ENCODE results near the gene INPP5B.
"Not testable (repeated sequence)": the region's sequence is repeated elsewhere in the genome, so short reads cannot be mapped to it uniquely, and the experiment has no call there.

Gene INPP5B

DNA sequence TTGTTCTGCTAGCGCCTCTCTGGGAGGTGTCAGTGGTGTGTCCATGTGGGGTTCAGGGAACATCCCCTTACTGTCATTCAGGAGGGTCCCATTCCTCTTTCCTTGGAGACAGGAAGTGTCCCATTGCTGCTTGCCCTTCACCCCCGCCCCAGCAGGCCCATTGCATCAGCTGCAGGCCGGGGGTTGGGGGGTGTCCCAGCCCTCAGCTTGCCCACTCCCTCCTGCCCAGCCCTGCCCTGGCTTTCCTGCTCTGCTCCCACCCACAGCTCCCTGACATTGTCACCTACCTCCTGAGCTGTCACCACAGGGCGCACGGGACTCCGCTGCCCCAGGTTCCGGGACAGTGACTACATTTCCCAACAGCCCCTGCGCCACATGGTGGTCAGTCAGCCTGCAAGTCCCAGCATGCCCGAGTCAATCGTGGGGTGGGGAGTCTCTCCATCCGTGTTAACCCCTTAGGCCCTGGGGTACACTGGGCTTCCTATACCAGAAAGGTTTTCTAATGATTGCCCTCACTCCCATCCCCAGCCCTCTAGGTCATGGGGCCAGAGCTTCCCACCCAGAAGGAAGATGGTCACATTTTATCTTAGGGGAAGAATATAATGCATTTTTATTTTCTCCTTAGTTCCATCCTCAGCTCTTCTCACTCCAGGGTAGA, at the start of gene INPP5B:
INPP5B (minus strand) TSS at position 351 of the 658 bp plus-strand sequence. CDS start 745 bp downstream, outside the sequence.
- DNase-seq (ENCODE audit: low read depth) = peak; percentile 75

DNA sequence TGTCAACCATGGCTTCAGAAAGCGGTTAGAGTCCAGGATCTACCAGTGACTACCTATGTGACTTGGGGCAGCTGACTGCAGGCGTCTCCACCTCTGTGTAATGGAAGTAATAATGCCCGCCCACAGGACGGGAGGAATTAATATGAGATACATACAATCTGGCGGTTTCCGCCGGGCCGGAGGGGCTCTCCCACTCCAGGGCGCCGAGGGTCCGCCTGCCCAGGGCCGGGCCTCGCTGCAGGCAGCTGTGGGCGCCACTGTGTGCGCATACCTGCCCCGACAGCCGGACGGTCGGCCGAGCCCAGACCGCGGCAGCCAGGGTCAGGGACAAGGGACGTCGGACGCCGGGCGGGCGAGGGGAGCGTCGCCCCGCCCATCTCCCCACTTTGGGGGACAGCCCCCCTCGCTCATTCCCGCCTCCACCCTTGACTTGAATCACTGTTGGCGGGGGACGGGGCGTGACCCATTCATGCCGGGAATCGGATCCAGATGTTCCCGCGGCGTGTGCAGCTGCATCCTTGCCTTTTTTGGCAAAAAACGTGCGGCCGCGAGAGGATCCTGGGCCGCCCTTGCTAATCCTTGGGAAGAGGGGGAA, 49.0 kb upstream of the INPP5B start:
- no peak for DNase-seq (ENCODE audit: low read depth)

DNA sequence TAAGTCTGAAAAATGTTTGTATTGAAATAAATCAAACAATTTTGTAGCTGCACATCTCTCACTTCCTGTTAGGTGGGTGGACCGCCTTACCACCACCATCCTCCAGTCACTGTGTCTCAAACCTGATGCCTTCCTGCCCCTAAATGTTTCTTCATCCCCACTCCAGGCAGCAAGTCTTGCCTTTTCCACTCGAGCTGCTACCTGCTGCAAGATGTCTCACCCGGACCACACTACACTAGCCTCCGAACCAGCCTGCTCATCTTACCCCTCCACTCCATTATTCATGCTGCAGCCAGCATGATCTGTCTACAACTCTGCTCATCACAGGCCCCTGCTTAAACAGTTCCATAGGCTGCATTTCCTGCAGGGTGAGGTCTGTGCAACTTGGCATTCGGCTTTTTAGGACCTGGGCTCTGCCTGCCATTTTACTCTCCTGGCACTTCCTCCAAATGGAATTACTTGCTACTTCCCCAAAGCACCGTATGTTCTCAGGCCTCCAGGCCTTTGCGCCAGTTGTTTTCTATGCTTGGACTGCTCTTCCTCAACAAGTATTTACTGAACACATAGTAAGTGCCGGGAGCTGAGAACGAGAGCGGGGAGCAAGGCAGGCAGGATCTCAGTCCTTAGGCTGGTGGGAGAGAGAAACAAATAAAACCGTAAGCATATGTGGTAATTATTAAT, 48.2 kb upstream of the INPP5B start:
- no peak for DNase-seq (ENCODE audit: low read depth)

DNA sequence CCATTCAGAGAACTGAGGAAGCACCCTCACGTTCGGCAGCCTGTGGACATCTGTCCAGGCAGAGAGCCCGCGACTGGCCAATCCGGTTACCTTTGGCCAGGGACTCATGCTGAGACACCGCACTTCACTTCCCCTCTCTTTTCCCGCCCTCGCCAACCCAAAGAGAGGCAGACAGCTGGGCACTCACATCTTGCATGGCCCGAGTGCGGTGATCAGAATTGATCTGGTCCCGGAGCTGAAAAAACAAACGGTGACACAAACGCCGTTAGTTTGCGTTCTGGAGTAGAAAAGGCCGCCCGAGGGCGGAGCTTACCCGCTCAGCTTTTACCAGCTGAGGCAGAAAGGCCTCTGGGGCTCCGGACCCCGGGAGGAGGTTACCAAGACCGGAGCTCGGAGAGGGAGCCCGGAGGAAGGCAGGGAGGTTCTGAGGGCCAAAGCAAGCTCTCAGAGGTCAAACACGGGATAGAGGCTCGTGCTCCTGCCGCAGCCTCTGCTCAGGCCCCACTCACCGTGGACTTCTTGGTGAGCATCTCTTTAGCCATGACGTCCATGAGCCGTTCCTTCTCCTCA, 42.6 kb upstream of the INPP5B start:
- DNase-seq (ENCODE audit: low read depth) = no peak

DNA sequence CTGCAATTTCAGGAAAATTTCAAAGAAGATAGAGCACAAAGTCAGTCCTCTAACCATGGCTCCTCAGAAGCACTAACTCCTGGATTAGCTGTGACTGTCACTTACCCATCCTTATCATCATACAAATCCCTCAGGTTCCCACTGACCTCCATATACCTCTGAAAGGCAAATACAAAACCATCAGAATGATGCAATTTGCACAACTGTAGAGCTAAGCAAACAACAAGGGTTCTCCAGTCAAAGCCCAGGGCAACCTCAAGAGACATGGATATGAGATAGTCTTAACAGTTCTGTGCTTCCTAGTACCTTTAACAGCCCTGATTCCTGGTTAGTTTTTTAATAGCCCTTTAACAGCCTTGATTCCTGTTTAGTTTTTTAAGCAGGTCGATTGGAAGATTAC, 40.8 kb upstream of the INPP5B start:
- no peak for DNase-seq (ENCODE audit: low read depth)

DNA sequence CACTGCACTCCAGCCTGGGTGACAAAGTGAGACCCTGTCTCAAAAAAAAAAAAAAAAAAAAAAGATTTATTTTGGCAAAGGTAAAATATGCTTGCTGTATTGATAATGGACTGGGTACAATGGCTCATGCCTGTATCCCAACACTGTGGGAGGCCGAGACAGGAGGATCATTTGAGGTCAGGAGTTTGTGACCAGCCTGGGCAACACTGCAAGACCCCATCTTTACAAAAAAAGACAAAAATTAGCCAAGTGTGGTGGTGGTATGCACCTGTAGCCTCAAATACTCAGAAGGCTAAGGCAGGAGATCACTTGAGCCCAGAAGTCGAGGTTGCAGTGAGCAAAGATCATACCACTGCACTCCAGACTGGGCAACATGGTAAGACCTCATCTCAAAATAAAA, 36.7 kb upstream of the INPP5B start:
- no peak for DNase-seq (ENCODE audit: low read depth)

DNA sequence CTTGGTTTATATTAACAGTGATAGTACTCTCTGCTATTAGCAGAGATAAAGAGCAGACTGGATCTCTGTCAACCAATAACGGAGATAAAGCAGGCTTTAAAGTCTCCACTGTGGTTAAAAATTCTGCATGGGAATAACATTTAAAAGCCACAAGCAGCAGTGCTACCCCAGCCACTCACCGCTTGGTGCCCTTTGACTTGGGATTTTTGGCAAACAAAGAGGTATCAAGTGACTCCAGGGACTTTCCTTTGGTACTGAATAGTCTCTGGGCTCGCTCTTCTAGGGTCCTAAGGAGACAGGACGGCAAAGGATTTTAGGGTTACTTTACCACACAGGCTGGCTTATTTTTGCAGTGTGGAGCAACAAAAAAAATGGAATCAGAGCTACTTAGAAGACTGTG, 31.7 kb upstream of the INPP5B start:
- DNase-seq (ENCODE audit: low read depth) = no peak

DNA sequence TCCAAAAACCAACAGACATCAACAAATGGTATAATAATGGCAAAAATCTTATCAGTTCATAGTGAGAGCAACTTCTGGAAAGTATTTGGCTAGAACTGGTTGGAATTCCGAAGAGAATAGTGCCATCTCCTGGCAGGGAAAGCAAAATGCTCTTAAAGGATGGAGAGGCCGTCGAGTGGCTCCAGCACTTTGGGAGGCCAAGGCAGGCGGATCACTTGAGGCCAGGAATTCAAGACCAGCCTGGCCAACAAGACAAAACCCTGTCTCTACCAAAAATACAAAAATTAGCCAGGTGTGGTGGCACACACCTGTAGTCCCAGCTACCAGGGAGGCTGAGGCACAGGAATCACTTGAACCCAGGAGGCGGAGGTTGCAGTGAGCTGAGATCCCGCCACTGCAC, 28.2 kb upstream of the INPP5B start:
- DNase-seq (ENCODE audit: low read depth) = not testable (repeated sequence)

DNA sequence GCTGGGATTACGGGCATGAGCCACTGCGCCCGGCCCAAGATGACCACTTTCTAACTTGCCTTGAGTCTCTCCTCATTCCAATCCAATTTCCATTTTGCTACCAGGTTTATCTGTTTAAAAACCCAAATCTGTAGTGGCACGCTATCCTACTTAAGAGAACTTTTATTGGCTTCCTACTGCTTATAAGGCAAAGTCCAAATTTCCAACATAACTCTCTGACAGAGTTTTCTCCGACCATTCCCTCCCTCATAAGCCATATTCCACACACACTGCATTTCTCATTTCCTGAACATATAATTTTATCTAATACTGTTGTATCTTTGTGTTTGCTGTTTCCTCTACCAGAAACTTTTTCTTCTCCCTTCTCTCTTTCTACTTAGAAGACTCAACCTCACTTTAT, 27.7 kb upstream of the INPP5B start:
- DNase-seq (ENCODE audit: low read depth) = no peak

DNA sequence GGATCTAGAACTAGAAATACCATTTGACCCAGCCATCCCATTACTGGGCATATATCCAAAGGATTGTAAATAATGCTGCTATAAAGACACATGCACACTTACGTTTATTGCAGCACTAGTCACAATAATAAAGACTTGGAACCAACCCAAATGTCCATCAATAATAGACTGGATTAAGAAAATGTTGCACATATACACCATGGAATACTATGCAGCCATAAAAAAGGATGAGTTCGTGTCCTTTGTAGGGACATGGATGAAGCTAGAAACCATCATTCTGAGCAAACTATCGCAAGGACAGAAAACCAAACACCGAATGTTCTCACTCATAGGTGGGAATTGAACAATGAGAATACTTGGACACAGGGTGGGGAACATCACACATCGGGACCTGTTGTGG, 26.8 kb upstream of the INPP5B start:
- not testable (repeated sequence) for DNase-seq (ENCODE audit: low read depth)

DNA sequence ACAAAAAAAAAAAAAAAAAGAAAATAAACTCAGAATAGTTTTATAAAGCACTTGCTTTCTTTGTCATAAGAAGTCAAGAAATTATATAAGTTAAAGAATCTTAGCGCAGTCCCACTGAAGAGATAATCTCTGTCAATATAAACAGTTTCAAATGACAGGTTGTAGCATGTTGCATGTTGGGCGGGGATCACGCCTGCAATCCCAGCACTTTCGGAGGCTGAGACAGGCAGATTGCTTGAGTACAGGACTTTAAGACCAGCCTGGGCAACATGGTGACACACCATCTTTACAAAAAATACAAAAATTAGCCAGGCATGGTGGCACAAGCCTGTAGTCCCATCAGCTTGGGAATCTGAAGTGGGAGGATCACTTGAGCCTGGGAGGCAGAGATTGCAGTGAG, 18.4 kb upstream of the INPP5B start:
- DNase-seq (ENCODE audit: low read depth) = no peak

DNA sequence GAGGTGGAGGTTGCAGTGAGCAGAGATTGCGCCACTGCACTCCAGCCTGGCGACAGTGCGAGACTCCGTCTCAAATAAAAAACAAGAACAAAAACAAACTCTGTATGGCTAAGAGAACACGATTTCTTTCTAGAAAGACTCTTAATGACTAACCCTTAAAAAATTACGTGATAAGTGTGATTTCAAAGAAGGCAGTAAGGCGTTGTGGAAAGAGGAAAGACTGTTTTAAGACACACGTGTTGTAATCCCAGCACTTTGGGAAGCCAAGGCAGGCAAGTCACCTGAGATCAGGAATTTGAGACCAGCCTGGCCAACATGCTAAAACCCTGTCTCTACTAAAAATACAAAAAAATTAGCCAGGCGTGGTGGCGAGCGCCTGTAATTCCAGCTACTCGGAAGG, 17.3 kb upstream of the INPP5B start:
- DNase-seq (ENCODE audit: low read depth) = not testable (repeated sequence)

DNA sequence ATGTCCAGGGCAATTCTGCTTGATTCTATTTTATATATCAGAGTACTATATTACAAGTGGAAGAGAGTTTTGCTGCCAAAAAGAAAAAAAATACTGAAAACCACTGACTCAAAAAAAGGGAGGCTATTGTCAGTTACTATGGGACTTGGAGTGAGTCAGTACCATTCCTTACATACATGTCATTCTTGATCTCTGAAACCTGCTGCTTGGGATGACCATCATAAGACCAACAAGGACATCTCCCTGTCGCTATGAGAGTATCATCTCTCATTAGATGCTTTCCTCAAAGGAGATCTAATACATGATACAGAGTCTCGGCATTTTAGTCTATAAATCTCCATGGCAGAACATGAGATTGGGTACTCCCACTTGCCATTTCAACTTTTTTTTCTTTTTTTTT, 11.8 kb upstream of the INPP5B start:
- DNase-seq (ENCODE audit: low read depth) = no peak

DNA sequence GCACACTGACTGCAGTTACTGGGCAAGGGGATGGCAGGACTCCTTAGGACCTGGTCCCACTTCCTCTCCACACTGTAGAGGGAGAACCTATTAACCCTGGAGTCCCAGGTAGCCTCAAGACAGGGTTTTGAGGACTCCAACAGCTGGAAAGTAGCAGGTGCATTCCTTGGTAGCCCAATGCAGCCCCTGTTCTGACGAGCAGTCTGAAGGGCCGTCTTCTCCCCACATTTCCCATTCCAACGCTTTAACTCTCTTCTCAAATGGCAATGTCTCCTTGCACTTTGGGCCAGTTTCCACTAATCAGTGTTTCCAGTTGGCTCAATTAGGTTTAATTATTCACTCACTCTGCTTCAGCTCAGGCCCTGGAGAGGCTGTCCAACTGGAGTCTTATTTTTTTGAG, 8.8 kb upstream of the INPP5B start:
- no peak for DNase-seq (ENCODE audit: low read depth)

DNA sequence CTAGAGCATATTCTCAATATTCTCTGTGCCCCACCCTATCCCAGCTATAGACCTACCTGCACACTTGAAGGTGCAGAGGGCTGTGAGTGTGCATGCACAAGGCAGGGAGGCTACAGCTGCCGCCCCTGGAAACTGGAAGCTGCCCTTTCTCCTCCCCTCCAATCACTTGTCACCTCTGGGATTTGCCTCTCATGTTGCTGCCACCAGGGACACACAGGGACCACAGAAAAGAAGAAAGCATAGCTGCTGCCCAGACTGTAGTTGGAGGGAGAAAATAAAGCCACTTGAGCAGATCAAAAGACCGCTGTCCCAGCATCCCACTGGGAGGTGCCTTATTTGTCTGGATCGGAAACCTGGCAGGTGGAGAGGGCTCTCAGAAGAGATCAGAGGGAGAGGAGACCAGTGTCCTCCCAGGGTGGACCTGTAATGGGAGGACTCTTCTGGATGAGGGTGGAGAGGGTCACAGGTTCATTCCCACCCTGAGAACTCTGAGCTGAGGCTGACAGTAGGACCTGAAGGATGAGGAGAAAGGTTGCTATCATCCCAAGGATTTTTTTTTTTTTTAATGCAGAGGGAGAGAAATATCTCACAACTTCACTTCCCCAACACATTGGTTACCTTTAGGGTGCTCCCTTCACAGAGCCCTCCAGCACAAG, 7.6 kb upstream of the INPP5B start:
- DNase-seq (ENCODE audit: low read depth) = no peak

DNA sequence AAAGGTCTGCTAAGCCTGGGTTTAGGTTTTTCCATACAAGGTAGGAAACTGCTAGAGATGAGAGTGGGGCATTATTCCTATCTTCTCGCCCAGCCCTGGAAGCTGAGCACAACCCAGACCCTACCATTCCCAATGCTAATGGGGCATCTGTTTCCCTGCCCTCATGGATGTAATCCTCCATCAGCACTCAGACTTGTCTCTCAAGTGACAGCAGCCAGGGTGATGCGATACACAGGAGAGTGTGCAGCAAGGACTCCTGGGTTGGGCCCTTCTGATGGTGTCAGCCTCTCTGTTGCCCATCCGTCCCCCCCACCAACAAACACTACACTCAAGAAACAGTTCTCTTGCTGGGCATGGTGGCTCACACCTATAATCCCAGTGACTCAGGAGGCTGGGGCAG, 5.9 kb upstream of the INPP5B start:
- DNase-seq (ENCODE audit: low read depth) = no peak

DNA sequence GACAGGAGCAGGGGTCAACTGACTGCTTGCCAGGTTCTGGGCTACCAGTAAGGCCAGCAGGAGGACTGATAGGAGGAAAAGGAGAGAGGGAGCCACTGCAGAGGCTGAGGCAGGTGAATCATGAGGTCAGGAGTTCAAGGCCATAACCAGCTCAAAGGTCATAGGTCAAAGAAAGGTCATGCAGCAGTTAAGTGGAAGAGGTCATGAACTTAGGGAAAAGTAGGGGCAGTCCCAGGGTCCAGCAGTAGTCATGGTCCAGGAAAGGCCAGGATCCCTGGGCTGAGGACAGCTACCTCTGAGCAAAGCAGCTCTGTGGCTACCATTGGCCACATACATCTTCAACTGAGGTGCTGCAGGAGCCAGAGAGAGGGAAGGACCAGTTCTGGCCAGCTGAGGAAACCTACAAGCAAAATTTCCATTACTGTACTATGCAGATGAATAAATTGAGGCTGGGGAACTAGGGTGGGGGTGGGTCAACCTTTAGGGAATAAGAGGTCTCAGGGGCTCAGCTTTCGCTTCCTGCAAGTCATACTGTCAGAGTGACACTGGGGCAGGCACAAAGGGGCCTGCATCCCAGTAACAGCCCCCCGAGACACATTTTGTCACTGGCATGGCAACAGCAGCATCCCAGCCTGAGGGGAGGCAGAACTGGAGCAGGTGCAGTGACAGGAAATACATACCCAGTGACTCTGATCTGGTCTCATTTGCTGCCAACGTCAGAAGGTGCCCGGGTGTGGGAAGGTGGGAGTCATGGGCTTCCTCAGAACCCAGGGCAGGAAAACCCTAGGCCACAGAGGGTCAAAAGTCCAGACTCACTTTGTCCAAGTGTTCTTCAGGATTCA, 5.2 kb upstream of the INPP5B start:
- DNase-seq (ENCODE audit: low read depth) = no peak

DNA sequence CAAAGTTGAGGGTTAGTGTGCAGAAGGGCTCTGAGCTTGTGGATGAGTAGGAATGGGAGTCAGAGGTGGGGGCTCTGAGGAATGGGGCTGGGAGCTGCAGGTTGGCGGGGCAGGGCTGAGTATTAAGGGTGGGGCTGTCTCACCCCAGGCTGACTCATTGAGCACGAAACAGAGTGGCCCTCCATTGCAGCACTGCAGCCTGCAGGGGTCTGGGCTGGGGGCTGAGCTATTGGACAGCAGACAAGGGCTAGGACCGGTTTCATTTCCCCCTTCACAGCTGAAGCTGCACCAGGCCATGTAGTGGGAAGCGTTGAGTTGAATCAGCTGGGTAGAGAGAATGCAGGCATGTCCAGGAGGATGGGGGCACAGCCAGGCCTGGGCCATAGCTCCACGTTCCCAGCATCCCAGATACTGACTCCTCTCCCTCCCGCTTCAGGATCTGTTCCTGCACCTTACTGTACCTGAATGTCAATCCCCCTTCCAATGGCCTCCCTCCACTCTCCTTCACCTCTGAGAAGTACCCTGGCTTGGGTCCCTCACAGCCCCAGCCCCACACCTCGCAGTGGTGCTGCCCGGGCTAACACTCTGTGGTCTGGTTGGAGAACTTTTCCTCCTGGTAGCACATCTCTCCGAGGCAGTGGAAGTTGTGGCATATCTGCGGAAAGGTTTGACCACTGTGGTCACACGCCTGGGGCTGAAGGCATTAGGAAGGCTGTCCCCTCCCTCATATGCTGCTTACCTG, 4.4 kb upstream of the INPP5B start:
- no peak for DNase-seq (ENCODE audit: low read depth)

DNA sequence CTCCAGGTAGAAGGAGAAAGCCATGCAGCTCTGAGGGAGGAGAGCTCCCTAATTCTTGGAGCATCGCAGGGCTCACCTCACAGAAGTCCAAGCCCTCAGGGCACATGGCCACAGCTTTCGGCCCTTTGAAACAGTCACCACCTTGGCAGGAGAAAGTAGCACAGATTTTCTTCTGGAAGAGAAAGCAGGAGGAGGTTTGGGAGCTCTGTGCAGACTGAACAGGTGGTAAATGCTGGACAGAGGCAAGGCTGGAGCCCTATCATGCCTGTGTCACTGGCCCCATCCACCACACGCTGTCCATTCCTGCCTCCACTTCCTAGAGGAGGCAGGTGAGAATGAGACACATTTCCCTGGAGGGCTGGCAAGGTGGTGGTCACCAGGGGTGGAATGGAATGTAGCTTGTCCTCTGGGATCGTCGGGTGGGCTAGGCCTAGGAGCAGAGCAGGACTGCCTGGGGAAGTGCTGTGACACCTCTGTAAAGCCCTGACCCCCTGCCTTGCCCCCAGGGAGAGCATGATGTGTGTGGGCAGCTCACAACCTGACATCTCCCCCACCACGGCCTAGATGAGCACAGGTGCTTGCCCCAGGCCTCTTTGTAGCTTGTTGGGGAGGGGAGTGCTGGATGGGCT, 2.8 kb upstream of the INPP5B start:
- DNase-seq (ENCODE audit: low read depth) = no peak

DNA sequence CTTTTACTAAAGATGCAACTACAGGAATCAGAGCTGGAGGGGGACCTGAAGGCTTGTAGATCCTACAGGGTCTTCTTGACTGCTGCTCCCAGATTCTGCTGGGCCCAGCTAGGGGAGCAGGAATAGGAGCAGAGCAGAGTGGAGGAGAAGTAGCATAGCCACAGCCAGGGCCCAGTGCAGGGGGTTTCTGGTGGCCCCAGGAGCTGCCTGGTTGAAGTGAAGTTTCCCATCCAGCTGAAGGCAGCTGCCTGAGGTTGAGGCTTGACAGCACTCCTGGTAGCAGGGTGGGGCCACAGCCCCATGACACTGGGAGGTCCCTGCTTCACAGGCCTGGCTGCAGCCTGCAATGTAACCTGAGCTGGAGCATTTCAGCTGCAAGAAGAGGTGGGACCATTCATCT, 2.0 kb upstream of the INPP5B start:
- no peak for DNase-seq (ENCODE audit: low read depth)

DNA sequence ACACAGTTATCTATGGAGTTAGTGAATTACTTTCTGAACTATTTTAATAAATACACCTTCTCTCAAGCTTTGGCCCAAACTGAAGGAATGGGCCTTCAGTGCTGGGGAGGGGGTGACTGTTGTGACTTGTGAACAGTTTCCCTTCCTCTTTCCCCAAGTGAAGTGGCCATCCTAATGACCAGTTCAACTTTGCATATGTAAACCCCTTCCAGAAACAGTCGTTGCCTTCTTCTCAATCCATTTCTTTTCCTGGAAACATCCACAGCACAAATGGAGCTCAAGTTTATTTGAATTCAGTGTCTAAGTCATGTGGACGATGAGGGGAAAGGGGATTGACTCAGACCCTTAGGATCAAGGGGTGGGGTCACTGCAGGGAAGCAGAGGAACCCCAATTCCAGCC, 1.3 kb upstream of the INPP5B start:
- no peak for DNase-seq (ENCODE audit: low read depth)
